ENCODE results near the gene NUDT1.

DNA sequence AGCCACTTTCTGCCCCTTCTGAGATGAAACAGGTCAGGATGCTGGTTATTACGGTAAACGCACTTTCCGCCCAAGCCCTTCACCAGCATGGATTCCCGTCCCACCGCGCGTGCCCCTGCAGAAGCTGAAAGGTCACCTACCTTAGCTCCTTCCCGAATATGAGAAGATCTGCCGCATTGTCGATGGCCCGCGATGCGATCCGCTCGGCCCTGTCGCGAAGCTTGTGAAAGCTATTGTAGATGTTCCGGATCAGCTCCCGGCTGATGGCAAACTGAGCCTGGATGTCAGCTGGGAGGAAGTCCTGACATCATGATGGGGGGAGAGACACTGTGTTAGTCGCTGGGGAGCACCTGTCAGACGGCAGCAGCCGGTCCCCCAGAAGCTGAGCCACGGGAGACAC is 22.1 kb downstream of the NUDT1 start:
- TF ChIP-seq, protein P1, sequence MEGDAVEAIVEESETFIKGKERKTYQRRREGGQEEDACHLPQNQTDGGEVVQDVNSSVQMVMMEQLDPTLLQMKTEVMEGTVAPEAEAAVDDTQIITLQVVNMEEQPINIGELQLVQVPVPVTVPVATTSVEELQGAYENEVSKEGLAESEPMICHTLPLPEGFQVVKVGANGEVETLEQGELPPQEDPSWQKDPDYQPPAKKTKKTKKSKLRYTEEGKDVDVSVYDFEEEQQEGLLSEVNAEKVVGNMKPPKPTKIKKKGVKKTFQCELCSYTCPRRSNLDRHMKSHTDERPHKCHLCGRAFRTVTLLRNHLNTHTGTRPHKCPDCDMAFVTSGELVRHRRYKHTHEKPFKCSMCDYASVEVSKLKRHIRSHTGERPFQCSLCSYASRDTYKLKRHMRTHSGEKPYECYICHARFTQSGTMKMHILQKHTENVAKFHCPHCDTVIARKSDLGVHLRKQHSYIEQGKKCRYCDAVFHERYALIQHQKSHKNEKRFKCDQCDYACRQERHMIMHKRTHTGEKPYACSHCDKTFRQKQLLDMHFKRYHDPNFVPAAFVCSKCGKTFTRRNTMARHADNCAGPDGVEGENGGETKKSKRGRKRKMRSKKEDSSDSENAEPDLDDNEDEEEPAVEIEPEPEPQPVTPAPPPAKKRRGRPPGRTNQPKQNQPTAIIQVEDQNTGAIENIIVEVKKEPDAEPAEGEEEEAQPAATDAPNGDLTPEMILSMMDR (IDR thresholded peaks at IDR 0.05) = no peak
- TF ChIP-seq POLR2A (IDR thresholded peaks at IDR 0.05) (no peak), POLR2AphosphoS5 (IDR thresholded peaks at IDR 0.05) (no peak), EP300 (IDR thresholded peaks at IDR 0.05) (no peak)

Data from upper lobe of left lung (tissue), 4 donors.